Measurements from ENCODE around the gene DTNB.
"Not testable (repeated sequence)": the region's sequence is repeated elsewhere in the genome, so short reads cannot be mapped to it uniquely, and the experiment has no call there.

Gene DTNB

DNA sequence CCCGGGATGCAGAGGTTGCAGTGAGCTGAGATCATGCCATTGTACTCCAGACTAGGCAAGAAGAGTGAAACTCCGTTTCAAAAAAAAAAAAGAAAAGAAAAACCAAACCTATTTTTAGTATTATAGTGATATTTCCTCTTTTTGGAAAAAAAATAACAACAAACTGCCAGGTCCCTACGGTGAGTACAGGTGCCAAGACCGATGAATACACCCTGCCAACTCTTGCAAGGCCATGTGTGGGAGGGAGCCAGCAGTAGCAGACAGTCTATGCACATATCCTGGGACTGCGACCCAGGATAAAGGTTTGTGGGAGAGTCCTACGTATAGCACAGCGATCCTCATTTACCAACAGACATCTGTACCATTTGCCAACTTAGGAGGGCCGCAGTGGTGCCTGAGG, 262.1 kb downstream of the DTNB start:
- no peak for DNase-seq

DNA sequence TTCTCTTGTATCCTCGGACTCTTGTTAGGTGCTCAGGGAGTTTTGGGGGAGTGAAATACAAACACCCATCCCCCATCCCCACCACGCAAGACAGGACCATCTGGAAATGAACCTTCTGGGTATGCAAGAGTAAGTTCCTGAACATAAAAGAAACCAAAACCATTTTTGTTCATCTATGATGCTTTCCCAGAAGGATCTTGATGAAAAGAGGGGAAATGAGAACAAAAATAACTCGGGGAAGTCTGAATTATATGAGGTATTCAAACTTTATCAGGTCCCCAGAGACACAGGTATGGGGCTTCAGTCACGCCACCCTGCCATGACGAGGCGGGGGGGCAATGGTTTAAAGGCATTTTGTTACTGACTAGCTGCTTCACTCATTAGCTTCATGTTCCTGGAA, 263.0 kb downstream of the DTNB start:
- no peak for DNase-seq

DNA sequence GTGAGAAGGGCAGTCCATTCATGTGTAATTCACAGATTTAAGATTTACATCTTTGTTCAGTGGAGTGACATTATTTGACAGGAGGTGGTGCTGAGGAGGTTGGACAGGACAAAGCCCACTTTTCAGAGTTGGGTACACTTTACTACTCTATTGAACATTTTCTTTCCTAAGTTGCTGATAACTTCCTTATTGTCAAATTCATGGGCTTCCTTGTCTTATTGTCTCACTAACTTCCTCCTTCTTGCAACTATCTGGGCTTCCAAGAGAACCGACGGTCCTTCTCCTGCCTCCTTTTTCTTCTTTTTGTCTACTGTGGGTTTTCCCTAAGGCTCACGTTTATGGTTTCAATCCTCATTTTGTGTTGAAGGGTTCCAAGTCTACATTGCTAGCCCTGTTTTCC, 263.9 kb downstream of the DTNB start:
- no peak for DNase-seq

DNA sequence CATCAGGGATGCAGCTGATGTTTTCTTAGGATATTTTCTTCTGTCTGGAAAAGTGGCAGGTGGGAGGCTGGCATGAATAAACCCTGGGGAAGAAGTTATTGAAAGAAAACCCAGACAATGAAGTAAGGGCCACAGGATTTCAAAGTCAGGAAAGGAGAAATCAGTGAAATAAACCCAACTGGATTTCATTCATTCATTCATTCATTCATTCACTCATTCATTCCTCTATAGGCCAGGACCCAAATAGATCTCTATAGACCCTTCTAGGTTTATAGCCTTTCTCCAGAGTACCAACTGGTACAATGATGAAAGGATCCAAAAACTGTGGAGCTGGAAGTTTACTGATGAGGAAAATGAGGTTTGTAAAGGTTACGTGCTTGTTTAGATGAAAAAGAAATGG, 264.3 kb downstream of the DTNB start:
- DNase-seq = no peak

DNA sequence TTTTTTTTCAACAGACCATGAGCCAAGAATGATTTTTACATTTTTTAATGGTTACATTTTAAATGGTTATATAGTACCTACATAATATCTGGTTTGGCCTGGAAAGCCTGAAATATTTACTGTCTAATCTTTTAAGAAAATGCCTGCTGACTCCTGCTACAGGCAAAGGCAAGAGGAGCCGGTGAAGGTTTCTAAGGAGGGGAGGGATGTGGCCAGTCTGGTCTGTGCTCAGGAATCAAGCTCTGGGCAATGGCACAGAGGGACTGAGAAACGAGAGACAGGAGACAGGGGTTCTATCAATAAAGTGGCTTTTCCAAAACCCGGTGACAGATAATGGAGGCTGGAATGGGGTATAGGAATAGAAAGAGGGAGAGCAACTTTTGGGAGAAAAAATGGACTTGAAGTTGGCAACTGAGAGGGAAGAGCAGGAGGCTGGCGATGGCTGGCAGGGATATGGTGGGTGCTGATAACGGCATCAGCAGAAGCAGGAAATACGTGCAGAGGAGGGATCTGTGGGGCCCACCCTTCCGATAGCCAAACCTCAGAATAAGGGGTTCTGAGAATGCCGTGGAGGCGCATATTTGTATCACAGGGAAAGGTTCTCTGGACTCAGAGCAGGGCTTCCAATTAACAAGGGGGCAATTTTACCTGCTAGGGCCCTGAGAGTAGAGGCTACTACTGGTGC, 267.6 kb downstream of the DTNB start:
- DNase-seq = no peak

DNA sequence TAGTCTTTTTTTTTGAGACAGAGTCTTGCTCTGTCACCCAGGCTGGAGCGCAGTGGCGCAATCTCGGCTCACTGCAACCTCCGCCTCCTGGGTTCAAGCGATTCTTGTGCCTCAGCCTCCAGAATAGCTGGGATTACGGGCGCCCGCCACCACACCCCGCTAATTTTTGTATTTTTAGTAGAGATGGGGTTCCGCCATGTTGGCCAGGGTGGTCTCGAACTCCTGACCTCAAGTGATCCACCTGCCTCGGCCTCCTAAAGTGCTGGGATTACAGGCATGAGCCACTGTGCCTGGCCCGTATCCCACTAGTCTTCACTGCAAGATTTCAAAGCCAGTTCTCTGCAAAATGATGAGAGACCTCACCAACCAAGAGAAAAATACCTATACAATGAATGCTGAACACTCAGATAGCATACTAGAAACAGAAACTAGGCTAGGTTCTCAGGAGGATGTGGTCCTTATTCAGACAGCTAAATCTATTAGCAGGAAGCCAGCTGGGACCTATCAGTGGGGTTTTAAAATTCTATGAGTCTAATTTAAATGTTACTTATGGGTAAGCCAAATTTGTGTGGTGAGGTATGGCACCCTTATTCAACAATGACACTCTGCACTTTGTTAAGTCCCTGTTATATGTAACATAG, 270.1 kb downstream of the DTNB start:
- not testable (repeated sequence) for DNase-seq

DNA sequence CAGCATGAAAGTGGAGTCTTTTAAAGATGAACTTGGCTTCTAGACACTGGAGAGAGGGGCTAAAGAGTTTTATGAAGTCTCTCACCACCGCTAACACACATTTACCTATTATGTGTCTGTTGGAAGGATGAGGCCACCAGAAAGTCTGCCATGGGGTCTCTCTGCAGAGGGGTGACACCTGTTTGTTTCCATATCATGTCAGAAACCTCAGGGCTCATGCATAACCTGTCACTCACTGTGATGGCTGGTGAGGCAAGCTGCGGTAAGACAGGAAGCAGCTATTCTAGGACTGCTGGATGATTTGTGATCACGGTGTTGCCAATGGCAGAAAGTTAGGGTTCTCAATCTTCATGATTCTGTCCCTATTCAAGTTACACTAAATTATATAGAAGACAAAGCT, 270.9 kb downstream of the DTNB start:
- no peak for DNase-seq

DNA sequence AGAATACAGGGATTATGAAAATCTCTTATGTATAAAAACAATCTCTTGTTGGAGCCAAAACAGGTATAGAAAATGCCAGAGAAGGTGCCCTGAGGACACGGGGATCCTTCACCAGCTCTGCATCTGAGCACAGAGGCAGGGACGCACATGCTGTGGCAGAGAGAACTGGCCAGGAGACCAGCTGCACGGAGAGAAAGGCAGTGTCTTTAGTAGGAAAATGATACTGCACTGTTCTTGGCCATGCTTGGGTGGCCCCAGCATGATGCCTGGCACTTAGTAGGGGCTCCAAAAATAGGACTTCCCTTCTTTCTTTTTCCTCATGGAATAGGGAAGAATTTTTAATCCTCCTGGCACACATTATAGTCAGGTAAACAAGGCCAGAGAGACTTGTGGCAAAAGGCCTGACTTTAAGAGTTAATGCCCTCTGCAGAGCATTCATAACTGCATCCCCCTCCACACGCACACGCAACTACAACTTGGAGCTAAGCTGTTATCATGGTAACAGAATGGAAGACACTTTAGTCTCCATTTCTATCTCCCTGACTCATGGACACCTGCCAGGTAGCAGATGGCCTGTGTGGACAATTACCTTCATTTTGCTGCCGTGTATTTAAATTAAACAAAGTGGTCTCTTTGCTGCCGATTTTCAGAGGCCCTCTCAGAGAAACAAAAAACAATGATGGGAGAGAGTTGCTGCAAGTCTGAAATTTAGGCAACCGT, 271.9 kb downstream of the DTNB start:
- no peak for DNase-seq

DNA sequence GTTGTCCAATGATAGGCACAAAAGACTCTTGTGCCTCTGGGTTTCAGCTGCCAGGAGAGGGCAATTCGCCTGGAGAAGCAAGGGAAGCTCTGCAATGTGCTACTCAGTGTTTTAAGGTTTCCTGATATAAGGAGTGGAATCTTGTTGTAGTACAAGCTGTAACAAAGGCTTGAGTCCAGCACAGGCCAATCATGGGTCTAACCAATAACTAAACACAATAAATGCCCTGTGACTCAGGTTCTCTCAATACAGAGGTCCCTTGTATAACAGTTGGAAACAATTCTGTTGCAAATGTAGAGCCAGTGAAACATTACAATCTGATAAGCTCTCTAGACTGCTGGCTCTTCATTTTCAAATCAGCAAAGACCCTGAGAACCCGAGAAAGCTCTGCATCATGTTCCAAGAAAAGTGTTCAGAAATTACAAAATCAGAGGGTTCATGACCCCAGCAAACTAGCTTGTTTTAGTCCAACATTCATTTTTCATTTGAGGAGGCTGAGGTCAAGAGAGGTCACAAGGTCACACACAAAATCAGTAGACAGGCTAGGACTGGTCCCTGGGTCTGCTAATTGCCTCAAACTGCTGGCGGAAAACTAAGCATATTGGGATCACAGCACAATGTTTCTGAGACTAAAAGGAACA, 272.7 kb downstream of the DTNB start:
- DNase-seq = no peak

DNA sequence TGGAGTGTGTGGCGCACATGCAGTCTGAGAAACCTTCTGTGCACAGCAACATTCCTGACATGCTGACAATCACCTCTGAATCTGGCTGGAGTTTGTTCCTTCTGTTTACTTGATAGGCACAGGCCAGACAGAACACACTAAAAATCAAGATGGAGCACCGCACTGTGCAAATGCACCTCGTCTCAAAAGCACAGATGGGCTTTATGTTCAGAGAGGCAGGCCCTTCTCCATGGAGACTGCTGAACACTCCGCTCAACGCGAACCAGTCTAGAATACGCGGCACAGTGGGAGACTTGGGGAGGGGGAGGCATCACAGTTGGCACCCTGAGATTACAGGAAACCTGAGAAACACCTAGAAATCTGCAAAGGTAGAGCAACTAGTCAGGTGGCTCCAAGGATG, 273.2 kb downstream of the DTNB start:
- DNase-seq = no peak

DNA sequence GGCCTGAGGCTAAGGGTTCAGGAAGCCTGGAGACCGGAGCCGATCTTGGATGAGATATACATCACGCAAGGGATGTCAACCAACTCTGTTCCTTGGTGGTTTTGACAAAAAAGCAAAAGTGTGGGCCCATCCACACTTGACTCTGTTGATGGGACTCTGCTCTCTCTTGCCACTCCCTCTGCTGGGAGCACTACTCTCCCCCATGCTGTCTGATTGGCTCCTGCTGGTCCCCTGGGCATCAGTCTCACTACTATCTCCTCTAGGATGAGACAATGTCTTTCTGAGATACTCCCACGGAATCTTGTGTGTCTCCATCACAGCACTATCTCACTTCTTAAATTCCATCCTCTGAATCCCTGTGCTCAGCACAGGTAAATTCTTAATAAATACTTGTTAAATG, 274.8 kb downstream of the DTNB start:
- DNase-seq = no peak

DNA sequence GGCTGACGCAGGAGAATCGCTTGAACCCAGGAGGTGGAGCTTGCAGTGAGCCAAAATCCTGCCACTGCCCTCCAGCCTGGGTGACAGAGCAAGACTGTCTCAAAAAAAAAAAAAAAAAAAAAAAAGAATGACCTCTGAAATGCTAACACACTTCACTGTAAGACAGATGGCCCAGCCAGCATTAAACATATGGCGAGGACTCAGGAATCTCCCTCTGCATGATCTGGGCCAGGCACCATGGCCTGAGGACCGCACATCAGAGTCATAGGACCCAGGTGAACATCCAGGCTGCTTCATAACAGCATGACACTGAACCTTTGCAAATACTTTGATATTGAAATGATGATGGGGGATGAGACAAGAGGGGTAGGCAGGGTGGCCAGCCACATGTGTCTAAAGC, 275.6 kb downstream of the DTNB start:
- DNase-seq = no peak

DNA sequence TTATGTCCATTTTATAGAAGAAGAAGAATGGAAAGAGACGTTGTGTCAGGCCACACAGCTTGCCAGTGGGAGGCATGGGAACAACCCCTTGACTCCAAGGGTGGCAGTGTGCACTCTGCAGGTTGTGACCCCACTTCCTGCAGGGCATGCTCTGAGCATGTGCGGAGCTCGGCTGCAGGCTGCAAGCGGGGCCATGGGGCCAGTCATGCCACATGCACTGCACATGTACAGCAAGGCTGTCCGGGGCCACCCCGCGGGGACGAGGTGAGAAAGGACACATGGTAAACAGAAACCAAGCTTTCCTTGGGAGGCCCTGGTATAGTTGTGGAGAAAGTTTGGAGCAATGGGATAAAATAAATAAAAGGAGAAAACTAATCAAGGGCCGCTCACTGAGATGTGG, 284.2 kb downstream of the DTNB start:
- DNase-seq = no peak

DNA sequence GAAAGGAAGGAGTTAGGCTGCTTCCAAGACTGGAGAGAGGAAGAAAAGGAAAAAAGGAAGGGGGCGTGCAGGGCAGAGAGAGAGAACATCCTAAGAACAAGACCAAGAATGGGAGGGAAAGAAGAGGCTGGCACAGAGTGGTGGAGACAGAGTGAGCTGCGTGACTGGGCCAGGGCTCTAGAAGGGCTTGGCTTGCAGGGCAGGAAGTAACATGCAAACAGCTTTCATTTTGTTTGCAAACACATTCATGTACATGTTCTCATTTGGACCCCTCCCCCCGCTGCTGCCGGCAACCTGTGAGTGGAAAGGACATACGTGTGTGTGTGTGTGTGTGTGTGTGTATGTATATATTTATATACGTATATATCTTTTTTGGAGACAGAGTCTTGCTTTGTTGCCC, 284.9 kb downstream of the DTNB start:
- DNase-seq = no peak

DNA sequence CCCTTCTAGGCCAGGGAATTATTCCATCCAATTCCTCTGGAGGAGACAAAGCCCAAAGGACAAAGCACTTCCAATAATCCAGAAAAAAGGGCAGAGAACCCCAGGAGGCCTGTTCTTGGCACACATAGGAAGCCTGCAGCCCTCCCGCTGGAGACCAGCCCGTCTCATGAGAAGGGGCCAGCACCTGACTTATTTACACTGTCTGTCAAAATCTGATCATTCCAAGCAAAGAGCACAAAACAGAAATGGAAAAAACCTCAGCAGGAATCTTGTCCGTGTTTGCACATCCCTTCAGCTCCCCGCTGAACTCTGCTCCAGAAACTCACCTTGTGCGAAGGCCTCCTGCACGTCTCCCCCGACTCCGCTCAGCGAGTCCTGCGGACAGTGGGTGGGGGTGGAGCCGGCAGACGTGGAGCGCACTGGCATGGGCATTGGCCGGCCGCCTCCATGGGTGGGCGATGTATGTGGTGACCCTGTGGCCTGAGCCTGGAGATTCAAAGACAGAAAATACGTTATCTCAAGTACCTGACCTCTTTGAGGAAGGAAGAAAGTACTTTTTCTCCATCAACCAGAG, 285.4 kb downstream of the DTNB start:
- no peak for DNase-seq

DNA sequence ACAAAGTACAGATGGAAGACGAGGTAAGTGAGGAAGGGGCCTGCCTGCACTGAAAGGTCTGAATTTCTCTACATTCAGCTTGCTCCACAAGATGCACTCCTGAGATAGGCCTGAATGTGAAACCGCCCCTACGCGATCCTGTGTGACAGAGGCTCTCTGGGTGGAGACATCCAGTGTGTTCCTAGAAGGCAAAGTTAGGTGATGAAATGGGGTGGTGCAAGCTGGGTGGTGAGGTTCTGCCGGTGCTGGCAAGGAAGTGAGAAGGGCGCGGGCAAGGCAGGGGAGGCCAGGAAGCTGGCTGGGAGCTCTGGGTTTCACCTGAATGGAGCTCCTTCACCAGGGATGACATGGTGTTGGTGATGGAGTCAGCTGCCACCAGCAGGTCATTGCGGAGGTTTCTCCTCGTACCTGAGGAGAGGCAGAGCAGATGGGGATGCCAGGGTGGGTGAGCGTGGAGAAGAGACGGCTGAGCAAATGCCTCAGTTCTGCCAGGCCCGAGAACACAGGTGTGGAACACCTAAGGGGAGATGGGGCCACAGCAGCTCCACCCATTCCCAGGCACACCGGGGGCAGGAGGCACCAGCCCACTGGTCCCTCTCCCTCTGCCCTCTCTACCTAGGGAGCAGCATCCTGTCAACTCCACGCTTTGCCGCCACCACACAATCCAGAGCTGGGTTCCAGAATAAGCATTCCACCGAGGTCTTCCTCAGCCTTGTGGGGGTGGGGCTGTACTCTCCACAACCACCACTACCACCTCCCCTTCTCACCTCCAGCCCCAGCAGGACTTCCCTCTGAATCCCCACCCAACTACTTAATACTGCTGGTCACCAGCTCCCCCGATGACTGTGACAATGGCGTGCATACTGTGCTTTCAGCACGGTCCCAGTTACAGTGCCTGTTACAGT, 286.2 kb downstream of the DTNB start:
- no peak for DNase-seq

DNA sequence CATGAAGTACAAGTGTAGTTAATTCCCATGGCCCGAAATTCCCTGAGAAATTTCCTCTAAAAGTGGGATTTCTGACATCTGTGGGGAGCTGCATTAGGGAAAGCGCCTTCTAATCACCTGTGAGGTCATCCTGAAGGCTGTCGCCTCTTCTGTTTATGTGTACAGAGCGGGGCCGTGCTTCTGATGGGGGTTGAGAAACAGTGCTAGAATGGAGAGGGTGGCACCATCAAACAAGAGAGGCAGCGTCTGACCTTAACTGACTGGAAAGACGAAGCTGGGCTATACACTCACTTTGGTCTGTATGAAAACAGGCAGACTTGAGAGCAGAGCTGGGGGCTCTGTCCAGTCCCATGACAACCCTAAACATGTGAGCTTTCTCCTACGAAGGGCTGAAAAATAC, 287.5 kb downstream of the DTNB start:
- DNase-seq = no peak

DNA sequence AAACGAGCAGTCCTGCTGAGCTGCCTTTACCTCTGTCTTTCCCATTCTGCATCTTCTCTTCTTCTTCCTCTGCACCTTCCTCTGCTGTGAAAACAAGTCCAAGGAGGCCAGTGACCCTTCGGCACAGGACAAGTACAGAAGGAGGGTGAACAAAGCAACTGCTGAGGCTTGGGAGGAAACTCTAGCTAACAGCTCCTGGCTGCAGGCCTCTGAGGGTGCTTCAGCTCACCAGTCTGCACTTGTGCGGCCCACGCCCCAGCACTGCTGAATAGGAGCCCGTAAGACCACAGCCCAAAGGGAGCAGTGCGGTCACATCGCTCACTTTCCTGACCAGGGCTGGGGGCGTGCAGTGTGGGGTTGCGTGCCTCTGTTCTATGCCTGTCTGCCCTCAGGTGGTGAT, 289.6 kb downstream of the DTNB start:
- DNase-seq = no peak

DNA sequence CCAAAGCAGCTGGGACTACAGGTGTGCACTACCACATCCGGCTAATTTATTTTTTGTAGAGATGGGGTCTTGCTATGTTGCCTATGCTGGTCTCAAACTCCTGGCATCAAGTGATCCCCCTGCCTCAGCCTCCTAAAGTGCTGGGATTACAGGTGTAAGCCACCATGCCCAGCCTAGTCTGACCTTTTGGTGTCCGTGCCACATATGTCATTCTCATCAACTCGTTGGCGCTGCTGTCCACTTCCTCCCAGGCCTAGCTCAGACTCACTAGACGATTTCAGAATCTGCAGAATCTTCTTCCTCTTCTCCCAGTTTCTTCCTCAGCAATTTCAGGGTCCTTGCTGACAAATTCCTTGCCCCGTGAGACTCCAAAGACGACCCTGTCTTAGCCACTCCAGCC, 291.9 kb downstream of the DTNB start:
- DNase-seq = no peak

DNA sequence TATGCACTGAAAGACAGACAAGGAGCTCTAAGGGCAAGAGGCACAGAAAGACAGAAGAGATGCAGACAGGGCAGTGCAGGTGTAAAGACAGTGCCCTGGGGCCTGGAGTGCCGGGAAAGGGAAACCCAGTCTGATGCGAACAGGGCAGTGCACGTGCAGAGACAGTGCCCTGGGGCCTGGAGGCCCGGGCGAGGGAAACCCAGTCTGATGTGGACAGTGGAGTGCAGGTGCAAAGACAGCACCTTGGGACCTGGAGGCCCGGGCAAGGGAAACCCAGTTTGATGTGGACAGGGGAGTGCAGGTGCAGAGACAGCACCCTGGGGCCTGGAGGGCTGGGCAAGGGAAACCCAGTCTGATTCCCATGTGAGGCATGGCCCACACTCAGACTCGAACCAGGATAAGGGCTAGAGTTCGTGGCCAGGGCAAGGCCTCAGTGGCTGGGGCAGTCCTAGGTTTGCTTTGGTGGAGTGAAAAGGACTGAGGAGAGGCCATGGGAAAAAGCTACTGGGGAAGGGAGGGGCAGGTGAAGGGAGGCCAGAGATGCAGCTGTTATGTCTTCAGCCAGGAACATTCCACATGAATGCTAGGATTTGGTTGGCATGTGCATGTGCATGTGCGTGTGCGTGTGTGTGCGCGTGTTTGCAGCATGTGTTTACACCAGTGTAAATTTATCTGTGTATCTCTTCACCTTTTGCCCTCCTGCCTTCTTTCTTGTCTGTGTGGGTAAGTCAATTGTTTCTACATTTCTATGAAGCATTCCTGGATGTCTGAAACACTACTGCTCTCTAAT, 292.6 kb downstream of the DTNB start:
- no peak for DNase-seq

DNA sequence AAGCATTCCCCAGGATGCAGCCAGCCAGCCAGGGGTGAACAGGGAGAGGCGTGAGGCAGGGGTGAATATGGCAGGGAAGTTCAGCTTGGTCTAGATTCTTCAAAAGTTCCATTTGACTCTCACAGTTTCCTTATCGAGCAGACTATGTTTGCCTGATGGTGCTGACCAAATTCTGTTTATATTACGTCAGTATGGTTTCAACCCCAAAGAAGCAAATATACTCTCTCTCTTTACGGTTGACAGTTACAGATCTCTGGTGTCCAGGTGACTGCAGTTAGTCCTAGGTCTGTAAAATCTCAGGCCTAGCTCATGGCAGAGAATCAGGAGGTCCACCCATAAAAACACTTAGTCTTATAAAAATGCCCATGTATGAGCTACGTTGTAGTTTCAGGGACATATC, 293.4 kb downstream of the DTNB start:
- DNase-seq = no peak

DNA sequence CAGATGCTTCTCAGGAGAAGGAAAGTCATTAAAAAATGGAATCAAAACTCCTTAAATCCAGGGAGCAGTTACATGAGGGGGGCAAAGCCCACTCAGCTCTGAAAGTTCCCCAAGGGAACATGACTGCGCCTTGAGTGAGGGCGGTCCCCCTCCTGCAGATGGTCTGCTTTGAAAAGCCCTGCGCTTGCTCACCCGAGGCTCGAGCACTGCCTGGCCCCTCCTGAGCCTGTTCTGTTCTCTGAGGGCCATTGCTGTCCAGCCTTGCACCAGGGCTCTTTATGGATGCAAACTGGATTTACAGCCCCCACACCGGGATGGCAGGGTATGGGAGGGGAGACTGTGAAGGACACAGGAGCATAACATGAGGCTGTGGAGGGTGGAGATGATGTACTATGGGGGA, 293.8 kb downstream of the DTNB start:
- no peak for DNase-seq

Data from activated naive CD4-positive, alpha-beta T cell (primary cell).